GF-D8 (cell line): ENCODE measurements around the gene JHY.
A peak's percentile ranks its signal among the peaks of the same experiment; 100 is the strongest.
"Not testable (repeated sequence)": the region's sequence is repeated elsewhere in the genome, so short reads cannot be mapped to it uniquely, and the experiment has no call there.

ENCODE experiments used
- DNase-seq: peaks from one replicate; lab custom pipeline; 2025; lab: John Stamatoyannopoulos, UW

Gene JHY

DNA sequence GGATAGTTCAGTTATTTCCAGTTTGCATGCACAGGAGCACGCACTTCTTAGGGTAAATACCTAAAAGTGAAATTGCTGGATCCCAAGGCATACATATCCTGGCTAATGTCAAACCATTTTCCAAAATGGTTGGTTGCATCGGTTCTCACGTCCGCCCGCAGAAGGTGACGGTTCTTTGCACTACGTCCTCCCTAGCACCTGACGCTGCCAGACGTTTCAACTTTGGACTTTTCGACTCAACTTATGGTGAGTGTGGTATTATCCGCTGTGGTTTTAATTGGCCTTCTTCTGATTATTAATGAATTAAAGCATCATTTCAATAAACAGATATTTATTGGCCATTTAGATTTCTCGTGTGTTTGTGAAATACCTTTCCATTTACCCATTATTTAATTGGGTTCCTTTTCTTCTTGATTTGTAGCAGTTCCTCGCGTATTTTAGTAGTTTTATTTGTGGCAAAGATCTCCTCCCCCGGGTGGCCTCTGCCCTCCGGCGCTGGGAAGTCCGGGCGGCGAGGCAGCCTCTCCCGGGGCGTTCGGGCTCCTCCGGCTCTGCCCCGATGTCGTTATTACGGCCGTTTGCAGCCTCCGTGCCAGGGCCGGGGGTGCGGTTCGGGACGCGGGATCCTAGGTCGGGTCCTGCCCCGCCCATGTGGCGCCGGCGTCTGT lies at the start of gene JHY:
Gene JHY (plus strand): TSS at position 571 of the 668 bp plus-strand sequence. CDS start 3,091 bp downstream, outside the sequence.
- no peak for DNase-seq

DNA sequence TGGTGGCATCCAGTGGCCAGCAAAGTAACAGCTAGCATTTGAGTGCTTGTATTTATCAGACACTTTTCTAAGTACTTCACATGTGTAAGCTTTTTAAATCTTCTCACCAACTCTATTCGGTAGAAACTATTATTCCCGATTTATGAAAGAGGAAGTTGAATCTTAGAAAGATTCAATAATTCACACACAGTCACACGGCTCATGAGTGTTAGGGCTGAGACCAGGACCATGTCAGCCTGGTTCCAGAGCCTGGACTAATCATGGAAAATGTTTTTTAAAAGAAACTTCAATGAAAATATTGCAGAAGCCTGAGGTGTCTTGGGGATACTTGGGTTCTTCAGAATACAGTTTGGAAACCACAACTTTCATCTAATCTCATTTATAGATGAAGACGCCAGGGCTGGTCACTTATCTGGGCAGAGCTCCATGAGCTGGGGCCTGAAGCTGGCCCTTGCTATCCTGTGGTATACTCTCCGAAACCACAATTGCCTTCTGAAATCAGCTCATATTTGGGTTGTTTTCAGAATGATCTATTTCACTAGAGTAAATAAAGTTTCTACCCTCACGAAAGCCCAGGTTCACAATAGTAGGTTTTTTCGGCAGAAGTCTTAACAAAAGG lies 48.6 kb upstream of the JHY start:
- no peak for DNase-seq

DNA sequence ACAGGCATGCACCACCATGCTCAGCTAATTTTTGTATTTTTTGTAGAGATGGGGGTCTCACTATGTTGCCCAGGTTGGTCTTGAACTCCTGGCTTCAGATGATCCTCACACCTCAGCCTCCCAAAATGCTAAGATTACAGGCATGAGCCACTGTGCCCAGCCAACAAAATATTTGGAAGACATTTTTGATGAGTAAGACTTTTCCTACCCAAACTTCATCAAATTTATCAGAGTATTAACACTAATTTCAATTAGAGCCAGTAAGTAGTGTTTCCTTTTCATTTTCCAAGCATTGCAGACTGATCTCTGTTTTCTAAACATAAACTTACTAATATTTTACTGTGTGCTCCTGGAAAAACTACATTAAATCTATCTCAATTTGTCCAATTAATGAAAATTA lies 45.6 kb upstream of the JHY start:
- DNase-seq = no peak

DNA sequence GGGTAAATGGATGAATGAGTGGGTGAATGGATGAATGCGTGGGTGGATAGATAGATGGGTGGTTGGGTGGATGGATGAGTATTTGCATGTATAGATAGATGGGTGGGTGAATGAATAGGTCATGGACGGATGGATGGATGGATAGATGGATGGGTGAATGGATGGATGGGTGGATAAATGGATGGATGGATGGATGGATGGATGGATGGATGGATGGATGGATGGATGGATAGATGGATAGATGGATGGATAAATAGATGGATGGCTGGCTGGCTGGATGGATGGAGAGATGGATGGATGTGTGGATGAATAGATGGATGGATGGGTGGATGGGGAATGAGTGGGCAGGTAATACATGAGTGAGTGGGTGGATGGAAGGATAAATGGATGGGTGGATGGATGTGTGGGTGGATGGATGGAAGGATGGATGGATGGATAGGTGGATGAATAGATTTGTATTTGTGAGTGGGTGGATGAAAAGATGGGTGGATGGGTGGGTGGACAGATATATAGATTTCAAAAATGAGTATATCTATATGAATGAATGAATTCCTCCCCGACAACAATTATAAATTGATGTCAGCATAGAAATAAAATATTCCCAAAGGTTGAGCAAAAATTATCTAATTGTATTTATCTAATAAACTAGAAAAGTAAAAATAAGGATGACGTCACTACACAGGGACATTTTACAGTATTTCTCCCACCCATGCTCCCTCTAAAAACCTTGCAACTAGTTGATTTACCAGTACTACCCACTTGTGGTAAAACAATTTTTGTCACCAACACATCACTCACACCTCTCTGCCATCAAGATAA lies 44.8 kb upstream of the JHY start:
- no peak for DNase-seq

DNA sequence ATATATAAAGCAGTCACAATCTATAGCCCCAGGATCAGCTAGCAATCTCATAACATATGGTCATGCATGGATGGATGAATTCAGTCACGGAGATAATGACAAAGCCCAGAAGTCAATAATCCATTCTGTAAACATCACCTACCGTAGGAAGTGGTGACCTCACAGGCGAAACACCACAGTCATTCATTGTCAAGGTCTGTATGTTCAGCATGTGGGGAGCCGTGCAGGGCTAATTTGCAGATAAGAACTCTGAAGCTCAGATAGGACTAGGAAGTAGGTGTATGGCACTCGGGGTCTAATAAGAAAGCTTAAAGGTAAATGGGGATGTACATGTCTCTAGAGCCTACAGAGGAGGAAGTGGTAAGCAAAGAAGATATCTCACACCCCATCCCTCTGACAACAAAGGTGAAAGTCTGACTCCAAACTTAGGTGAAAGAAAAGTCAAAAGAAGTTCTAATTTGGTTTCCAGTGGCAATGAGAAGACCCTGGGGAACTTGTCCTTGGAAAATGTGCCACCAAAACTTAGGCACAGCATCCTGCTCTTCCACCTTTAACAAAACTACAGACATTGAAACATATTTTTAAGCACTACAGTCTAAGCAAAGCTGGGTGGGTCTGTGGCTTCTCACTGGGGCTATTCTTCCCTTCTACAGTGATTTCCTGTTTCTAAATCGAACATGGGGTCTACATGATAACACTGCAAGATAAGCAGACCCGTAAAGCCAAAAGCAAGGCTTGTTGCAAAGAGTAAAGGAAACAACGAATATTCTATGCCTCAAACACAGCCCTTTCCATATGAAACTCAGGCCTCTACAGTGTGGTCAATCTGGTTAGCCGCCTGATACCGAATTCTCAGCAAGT lies 39.0 kb upstream of the JHY start:
- no peak for DNase-seq

DNA sequence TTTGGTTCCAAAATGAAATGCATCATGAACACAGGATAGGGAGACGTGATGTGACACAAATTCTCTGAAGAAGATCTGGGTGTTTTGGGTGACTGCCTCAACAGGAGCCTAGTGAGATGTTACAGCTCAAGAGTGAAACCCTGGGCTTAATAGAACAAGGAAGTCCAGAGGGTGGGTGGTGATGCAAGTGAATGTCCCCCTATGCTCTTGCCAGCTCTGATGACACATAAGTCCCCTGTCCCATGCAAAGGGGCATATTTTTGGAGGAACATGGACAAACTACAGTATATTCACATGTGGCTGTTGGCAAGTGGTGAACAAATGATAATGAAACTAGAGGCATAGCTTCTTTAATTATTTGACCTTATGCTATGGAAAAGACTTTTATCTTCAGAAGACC lies 35.1 kb upstream of the JHY start:
- DNase-seq = no peak

DNA sequence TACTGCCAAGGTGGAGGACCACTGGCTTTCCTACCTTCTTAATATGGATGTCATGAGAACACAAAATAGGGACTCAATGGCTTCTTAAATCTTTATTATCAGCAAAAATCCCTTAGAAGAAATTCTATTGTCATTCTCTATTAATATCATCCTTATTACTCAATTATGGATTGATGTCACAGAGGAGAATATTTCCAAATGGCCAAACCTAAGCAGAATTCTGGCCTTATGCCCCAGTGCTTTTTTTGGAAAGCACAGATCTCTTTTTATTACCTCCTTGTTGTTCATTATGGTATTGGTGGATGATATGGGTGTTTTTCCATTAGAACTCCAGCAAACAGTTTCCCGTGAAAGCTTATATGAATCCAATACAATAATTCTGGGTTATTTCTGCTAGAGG lies 34.4 kb upstream of the JHY start:
- DNase-seq = no peak

DNA sequence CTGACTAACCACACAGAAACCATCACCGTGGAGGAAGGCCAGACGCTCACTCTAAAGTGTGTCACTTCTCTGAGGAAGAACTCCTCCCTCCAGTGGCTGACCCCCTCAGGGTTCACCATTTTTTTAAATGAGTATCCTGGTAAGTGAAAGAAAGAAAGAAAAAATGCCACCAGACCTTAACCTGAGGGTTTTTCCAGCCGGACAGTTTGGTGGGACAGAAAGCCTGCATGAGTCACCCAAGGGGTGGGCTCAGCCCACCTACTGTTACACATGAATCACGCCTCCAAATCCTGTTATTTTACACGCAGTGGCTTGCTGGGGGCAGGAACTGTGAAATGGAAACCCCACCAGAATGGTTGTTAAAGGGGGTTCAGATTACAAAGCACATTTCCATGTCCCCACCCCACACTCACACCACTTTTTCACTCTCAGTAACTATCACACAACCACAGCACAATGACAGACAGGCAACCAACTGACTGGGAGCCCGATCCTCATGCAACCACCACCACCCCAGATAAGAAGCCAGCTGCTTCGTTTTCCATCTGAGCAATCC lies 32.4 kb upstream of the JHY start:
- no peak for DNase-seq

DNA sequence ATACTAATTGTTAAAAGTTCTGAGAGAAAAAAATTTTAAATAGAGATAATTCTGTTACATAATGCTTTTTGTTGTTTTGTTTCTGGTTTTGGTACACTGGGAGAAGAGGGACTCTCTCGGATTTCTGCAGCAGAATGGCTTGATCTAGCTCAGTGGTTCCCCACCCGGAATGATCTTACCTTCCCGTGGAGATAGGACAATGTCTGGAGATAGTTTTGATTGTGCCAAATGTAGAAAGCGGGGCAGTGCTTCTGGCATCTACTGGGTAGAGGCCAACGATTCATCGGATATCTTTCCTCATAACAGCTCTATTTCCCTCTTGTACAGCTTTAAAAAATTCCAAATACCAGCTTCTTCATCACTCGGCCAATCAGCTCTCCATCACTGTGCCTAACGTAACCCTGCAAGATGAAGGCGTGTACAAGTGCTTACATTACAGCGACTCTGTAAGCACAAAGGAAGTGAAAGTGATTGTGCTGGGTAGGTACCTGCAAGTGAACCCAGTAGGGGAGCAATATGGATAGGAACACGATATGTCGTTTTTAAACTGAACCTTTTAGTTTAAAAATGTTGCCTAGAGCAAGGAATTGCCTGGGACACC lies 31.1 kb upstream of the JHY start:
- no peak for DNase-seq

DNA sequence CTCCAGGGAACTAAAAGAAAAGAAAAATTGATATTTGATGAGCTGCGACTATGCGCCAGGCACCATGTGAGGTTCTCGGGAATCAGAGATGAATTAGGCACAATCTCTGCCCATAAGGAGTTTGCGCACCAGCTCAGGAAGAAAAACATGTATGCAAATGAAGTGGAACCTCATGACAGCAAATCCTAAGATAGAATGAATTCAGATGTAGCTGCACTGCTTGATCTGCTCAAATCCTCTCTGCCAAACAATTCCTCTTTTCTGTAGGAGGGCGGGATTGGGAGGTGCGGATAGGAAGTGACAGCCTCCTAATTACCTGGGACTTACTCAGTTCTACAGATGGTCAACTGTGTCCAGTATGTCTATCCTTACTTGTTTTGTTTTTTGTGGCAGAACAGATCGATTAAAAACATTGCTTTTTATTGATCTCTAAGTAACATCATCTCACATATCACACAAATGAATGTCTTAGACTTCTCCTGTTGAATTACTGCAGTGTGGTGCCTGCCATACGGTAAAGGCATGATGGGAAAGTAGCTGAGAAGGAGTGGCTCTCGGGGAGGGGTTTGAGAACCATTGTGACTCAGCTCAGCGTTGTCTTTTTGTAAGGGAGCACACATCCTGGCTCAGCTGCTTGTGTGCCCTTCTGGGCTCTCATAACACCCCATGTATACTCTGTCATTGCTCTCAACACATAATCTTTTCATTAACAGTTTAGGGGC lies 30.3 kb upstream of the JHY start:
- no peak for DNase-seq

DNA sequence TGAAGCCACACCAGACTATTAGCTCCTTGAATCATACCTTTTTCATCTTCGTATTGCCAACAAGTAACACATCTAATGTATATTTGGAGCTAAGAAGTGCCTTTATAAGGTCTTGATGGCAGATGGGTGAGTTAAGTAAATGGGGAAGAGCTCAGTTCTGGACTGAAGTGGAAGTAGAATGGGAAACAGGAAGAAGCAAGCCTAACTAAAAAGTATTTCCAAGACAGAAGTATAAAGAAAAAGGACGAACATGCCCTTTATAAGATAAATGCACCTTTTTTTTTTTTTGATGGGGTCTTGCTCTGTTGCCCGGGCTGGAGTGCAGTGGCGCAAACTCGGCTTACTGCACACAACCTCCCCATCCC lies 29.8 kb upstream of the JHY start:
- DNase-seq = no peak

DNA sequence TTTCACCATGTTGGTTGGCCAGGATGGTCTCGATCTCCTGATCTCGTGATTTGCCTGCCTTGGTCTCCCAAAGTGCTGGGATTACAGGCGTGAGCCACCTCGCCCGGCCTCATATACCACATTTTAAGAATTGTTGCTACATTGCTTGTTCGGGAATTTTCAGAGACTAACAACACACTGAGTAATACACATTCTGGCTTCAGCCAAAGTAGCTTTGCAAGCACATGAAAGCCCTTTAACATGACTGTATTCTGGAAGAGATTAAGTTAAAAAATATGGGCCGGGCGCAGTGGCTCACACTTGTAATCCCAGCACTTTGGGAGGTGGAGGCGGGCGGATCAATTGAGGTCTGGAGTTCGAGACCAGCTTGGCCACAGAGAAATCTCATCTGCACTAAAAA lies 29.3 kb upstream of the JHY start:
- DNase-seq = no peak

DNA sequence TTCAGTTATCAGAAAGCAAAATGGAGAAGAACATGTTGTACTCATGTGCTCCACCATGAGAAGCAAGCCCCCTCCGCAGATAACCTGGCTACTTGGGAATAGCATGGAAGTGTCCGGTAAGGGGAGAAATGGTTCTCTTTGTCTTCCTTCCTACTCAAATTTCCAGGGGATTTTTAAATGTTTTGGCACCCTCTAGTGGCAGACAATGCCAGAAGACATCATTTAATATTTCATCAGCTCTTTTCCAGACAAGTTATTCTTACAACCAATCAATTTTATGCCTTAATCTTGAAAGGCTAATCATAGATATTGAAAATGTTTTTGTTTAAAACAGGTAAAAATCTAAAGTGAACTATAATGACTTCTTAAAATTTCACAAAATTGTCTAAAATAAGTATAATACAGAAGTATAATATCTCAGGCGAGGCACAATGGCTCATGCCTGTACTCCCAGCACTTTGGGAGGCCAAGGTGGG lies 28.6 kb upstream of the JHY start:
- peak; percentile 82 for DNase-seq

DNA sequence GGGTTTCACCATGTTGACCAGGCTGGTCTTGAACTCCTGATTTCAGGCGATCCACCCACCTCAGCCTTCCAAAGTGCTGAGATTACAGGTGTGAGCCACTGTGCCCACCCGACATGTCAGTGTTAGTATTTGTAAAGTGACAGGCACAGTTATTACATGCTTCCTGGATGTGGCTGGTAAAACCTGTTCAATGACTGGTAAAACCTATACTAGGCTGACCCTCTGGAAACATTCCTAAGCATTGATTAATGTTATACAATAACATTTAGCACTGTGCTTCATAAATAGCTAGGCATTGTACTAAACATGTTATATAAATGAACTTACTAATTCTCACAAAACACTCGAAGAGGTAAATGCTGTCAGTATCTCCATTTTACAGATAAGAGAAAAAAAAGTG lies 20.9 kb upstream of the JHY start:
- DNase-seq = no peak

DNA sequence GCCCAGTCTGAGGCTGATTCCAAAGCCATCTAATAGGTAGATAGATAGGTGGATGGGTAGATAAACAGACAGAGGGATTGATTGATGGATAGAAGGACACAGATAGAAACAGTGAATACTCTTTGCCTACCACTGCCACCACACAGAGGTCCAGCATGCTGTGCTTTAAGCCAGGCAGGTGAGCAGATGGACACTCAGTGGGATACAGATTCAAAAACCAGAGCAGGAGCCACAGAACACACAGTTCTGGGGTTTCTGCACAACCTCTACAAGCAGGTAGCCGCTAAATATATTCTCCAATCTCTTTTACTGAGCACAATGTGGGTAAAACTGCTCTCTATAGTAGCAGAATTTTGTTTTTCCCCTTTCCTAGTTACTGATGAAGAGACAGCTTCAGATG lies 20.5 kb upstream of the JHY start:
- no peak for DNase-seq

DNA sequence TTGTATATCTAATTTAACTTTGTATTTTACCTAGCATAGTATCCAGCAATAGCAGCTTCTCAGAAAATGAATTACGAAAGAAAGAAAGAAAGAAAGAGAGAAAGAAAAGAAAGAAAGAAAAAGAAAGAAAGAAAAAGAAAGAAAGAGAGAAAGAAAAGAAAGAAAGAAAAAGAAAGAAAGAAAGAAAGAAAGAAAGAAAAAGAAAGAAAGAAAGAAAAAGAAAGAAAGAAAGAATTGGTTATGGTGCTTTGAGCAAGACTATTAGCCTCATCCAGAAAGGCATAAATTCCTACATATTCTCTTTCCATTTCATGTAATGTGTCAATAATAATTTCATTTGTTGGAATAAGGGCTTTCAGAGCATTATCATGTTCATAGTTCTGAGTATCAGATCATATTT lies 19.4 kb upstream of the JHY start:
- DNase-seq = not testable (repeated sequence)

DNA sequence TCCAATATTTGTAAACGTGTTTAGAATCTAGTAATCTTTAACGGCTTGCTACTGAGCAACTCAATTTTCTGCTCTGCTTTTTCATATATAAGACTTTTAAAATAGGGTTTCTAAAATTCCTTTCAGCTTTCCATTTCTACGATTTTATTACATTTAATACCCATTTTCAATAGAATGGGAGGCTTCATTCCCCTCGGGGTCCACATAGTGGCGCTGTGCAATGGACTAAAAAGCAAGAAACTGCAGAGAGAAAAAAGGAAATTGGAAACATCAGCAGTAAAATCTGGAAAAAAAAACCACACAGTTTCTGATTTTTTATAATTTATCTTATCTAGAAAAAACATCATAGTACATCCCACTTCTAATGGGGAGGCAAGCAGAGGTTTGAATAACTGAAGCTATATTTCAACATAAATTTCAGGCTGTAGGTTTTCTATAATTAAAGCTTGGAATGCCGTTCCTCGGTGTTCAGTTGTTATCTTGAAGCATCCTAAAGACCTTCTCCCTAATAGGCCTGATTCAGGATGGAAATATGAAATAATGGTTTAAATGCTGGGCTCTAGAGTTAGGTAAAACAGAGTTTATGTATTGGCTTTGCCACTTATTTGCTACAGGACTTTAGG lies 18.7 kb upstream of the JHY start:
- DNase-seq = no peak

DNA sequence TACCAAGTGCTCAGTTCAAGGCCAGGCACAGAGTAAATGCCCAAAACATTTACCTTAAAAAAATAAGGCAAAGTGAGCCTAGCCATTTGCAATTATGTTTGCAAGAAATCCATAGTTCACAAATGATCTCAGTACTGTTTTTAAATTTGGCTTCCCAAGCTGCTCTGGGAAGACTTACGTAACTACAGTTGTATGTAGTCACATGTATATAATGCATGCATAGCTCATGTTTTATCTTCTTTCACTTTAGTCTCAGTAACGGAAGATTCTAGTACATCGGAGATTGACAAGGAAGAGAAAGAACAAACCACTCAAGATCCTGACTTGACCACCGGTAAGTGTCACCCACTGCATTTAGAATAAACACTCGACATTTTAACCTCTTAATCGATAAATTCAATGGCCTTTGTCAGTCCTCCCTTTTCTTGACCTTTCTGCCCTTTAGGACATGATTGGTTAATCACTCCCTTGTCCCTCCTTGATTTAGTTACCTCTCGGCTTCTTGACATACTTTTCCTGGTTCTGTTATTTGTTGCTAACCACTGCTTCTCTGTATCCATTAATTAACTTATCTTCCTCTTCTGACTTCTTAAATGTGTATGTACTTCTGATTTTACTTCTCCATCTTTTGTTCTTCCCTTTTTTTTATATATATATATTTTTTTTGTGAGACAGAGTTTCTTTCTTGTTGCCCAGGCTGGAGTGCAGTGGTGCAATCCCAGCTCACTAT lies 18.0 kb upstream of the JHY start:
- no peak for DNase-seq

DNA sequence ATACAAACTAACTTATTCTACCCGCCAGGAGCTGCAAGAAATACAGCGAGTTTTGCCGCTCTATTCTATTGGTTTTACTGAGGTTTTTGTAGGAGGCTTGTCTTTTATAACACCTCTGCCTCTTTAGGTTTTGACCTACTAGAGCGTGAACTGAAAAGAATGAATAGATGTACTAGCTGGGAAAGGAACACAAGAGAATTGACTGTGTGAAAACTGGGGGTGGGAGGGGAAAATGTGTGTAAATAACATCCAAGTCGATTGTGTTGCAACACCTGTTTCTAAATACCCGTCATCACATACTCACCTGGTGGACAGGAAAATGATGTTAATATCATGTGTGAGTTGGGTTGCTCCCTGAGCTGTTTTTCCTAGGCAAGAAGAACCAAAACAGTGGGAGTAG lies 12.9 kb upstream of the JHY start:
- no peak for DNase-seq

DNA sequence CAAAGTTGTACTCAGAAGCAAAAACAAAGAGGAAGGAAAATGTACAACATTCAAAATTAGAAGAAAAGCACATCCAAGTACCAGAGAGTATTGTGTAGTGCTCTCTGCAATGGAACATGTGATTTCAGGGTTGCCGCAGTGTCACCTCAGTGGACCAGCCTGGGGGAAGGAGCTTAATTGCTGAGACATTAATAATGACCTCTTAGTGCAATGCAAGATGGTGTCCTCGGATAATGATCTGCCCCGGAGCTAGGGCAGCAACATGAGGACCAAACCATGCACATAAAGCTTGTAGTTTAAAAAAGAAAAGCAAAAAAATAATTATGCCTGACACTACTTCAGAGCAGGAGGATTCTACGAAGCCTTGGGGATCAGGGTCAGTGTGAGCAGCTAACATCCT lies 11.3 kb upstream of the JHY start:
- DNase-seq = no peak
